K562 (cell line): ENCODE measurements around the gene TPBGL. TPM values are rescaled to one million over a fixed set of nuclear protein-coding genes. Genes with fewer than 3 reads are reported as not detected.

ENCODE experiments used
- ATAC-seq: fragments of 200-7000 bp; cut with Tn5 transposase; 3 replicates; pipeline ENCODE4 v1.9.1; 2020; ENCODE audit warnings: moderate library complexity
- BruUV-seq: library from RNA; stranded (reverse); fragments of 400-500 nt; replicated peaks from 2 replicates; lab custom pipeline; 2021; lab: Mats Ljungman, UMichigan
- CTCF ChIA-PET: fragments of 300-600 bp; formaldehyde crosslinking; extraction: SDS; loops from one replicate; lab custom pipeline; 2021; ENCODE audit warnings: low intra/inter-chr PET ratio; lab: Yijun Ruan, JAX
- POLR2A ChIA-PET: fragments of 300-600, 350-650 bp; sonication (Branson Sonifier 250); formaldehyde crosslinking; extraction: SDS; loops from one replicate; lab custom pipeline; 2021; ENCODE audit warnings: antibody characterized with exemption, inconsistent platforms; lab: Yijun Ruan, JAX
- DNase-seq, 4 experiments: peaks; one replicate each; pipeline versions ENCODE4 v3.0.0 to v3.0.0-alpha.2; 2011 to 2018; ENCODE audit warnings: low spot score in 3 of 4, mixed read lengths in 3 of 4; ENCODE audit errors: extremely low read depth in 1 of 4
- FAIRE-seq: peaks from 2 replicates; lab custom pipeline; 2011; peaks lifted over from hg19 to GRCh38; lab: Jason Lieb, UNC
- H2AFZ ChIP-seq: 2 replicates; pipeline ENCODE4 v1.6.0; 2011; ENCODE audit warnings: low read depth, low read length, control low read depth, inconsistent platforms
- H3K27ac ChIP-seq: fragments of 200-600 bp; 3 replicates; pipeline ENCODE4 v1.8.0; 2011; ENCODE audit warnings: low read depth, mild to moderate bottlenecking, control low read depth, inconsistent platforms, low read length, moderate library complexity, mixed read lengths; ENCODE audit errors: extremely low read depth
- H3K27me3 ChIP-seq, 2 experiments: fragments of 300-600 bp in 1 of 2; 2 replicates in 1 of 2; 3 replicates in 1 of 2; pipeline versions ENCODE4 v1.6.0 to v1.8.0; 2011; ENCODE audit warnings: inconsistent platforms in 2 of 2, low read length in 2 of 2, mild to moderate bottlenecking in 1 of 2, mixed read lengths in 1 of 2, moderate library complexity in 1 of 2; ENCODE audit not compliant: control insufficient read depth in 2 of 2, insufficient read depth in 2 of 2
- H3K36me3 ChIP-seq: fragments of 300-600 bp; 3 replicates; pipeline ENCODE4 v1.8.0; 2011; ENCODE audit warnings: mild to moderate bottlenecking, low read length, inconsistent platforms; ENCODE audit not compliant: control insufficient read depth, insufficient read depth
- H3K4me1 ChIP-seq, 2 experiments: fragments of 200-600 bp in 1 of 2; replicated peaks in 1 of 2; 2 replicates in 1 of 2; 3 replicates in 1 of 2; pipeline versions ENCODE4 v1.5.1 to v1.8.0; 2011; ENCODE audit warnings: inconsistent platforms in 2 of 2, low read length in 2 of 2, mild to moderate bottlenecking in 1 of 2, mixed read lengths in 1 of 2, moderate library complexity in 1 of 2; ENCODE audit not compliant: control insufficient read depth in 2 of 2, insufficient read depth in 2 of 2
- H3K4me2 ChIP-seq: 2 replicates; pipeline ENCODE4 v1.6.1; 2011; ENCODE audit warnings: low read length, control low read depth, inconsistent platforms, mixed read lengths; ENCODE audit not compliant: insufficient read depth
- H3K4me3 ChIP-seq: fragments of 200-600 bp; sonication (generic), shearing (Covaris generic); 2 replicates; pipeline ENCODE4 v1.5.1; 2016; ENCODE audit warnings: control low read depth, inconsistent platforms
- H3K79me2 ChIP-seq: fragments of 200-600 bp; 3 replicates; pipeline ENCODE4 v1.8.0; 2011; ENCODE audit warnings: low read length, inconsistent platforms; ENCODE audit not compliant: control insufficient read depth, insufficient read depth
- H3K9ac ChIP-seq, 2 experiments: 2 replicates each; pipeline versions ENCODE4 v1.6.0 to v1.6.1; 2011; ENCODE audit warnings: low read depth in 2 of 2, low read length in 2 of 2, control low read depth in 1 of 2, inconsistent platforms in 1 of 2, mild to moderate bottlenecking in 1 of 2, mixed read lengths in 1 of 2; ENCODE audit not compliant: insufficient read depth in 1 of 2
- H3K9me1 ChIP-seq: one replicate; pipeline ENCODE4 v1.6.0; 2011; ENCODE audit warnings: inconsistent platforms, mild to moderate bottlenecking, low read length, moderate library complexity; ENCODE audit not compliant: control insufficient read depth, insufficient read depth
- H3K9me3 ChIP-seq: replicated peaks from 2 replicates; pipeline ENCODE4 v1.5.1; 2011; ENCODE audit warnings: low read depth, low read length, inconsistent platforms; ENCODE audit not compliant: control insufficient read depth, insufficient read depth
- H4K20me1 ChIP-seq: replicated peaks from 2 replicates; pipeline ENCODE4 v1.6.1; 2011; ENCODE audit warnings: low read length, inconsistent platforms, mixed read lengths; ENCODE audit not compliant: control insufficient read depth, insufficient read depth
- BACH1 ChIP-seq: fragments of 200-800 bp; sonication (Bioruptor generic); IDR thresholded peaks from 2 replicates; pipeline ENCODE4 v1.6.1; 2016; ENCODE audit warnings: missing genetic modification characterization, missing compliant biosample characterization
- BDP1 ChIP-seq: IDR thresholded peaks from 3 replicates; pipeline ENCODE4 v1.6.1; 2011; ENCODE audit not compliant: insufficient read length, insufficient read depth
- DPF2 ChIP-seq: fragments of 450-650 bp; IDR thresholded peaks from 2 replicates; pipeline ENCODE4 v1.6.1; 2016
- HDAC6 ChIP-seq: IDR thresholded peaks from 2 replicates; pipeline ENCODE4 v1.6.1; 2012; ENCODE audit warnings: low read depth, mild to moderate bottlenecking, control low read depth, inconsistent platforms, low read length, moderate library complexity
- PHF8 ChIP-seq: fragments of 200-600 bp; sonication (generic); IDR thresholded peaks from 2 replicates; pipeline ENCODE4 v1.6.1; 2012; ENCODE audit warnings: mixed run types, mild to moderate bottlenecking, inconsistent platforms, low read length, moderate library complexity, borderline replicate concordance
- PHTF2 ChIP-seq: fragments of 250-450 bp; sonication (Bioruptor Pico); IDR thresholded peaks from 2 replicates; pipeline ENCODE4 v1.5.0; 2021; ENCODE audit warnings: mild to moderate bottlenecking
- RAD21 ChIP-seq, 2 experiments: fragments of 250-450 bp in 1 of 2; fragments of 450-650 bp in 1 of 2; sonication (Bioruptor Pico) in 1 of 2; formaldehyde crosslinking in 1 of 2; IDR thresholded peaks in 1 of 2; conservative IDR thresholded peaks in 1 of 2; 2 replicates each; pipeline versions ENCODE4 v1.4.0 to v1.8.0; 2020 to 2022; ENCODE audit warnings: mild to moderate bottlenecking in 2 of 2, moderate library complexity in 1 of 2
- SAFB2 ChIP-seq: fragments of 200-400 bp; formaldehyde crosslinking; IDR thresholded peaks from 2 replicates; pipeline ENCODE4 v1.6.1; 2018; ENCODE audit warnings: borderline replicate concordance, low read length, low read depth, moderate library complexity; ENCODE audit not compliant: severe bottlenecking
- ZBTB8A ChIP-seq: fragments of 450-650 bp; IDR thresholded peaks from 2 replicates; pipeline ENCODE4 v1.6.1; 2018; ENCODE audit warnings: mild to moderate bottlenecking, moderate library complexity; ENCODE audit not compliant: partially characterized antibody
- ZNF124 ChIP-seq: sonication (generic); formaldehyde crosslinking; IDR thresholded peaks from 2 replicates; pipeline ENCODE4 v1.8.1; 2022; ENCODE audit warnings: missing genetic modification reagents
- ZNF143 ChIP-seq: sonication (generic); formaldehyde crosslinking; IDR thresholded peaks from 2 replicates; pipeline ENCODE4 v1.9.0; 2022; ENCODE audit warnings: mild to moderate bottlenecking, missing genetic modification reagents
- ZNF408 ChIP-seq: fragments of 250-450 bp; sonication (Bioruptor Pico); IDR thresholded peaks from 2 replicates; pipeline ENCODE4 v1.4.0; 2020; ENCODE audit warnings: low read depth, mild to moderate bottlenecking, moderate library complexity
- ZNF445 ChIP-seq: fragments of 250-450 bp; sonication (Bioruptor Pico); IDR thresholded peaks from 2 replicates; pipeline ENCODE4 v1.4.0; 2020; ENCODE audit warnings: low read depth, mild to moderate bottlenecking, moderate library complexity
- WGBS: fragments of 100-300 bp; shearing (Covaris generic); methylation state at CpG from one replicate; pipeline ENCODE4 v1.1.6; 2016; ENCODE audit warnings: low coverage, mixed read lengths; ENCODE audit not compliant: insufficient coverage; ENCODE audit errors: missing lambda C conversion rate; 5-methylcytosine and 5-hydroxymethylcytosine counted together
- in situ Hi-C: fragments of 300-500 bp; cut with MboI; formaldehyde crosslinking; loops from 4 replicates; pipeline ENCODE4 v1.15.0; 2018; ENCODE audit warnings: inconsistent platforms, mixed read lengths
- intact Hi-C: fragments of 100-400 bp; cut with micrococcal nuclease; formaldehyde crosslinking; loops from 2 replicates; pipeline ENCODE4 v1.14.2; 2022
- polyA plus RNA-seq, 8 experiments: library from polyadenylated mRNA; depleted of rRNA in 4 of 8; stranded (reverse) in 5 of 8; unstranded in 3 of 8; fragments of >200 nt; fragmentation: Nextera tagmentation in 2 of 8; fragmentation: Illumina TruSeq in 1 of 8; extraction: Ambion mirVana in 2 of 8; extraction: Trizol in 1 of 8; gene quantifications; 2 replicates each; pipeline versions ENCODE4 v1.2.1 to v1.2.3, GENCODE V29; 2011 to 2014; ENCODE audit warnings: inconsistent platforms in 1 of 8, missing spikeins in 1 of 8
- total RNA-seq, 7 experiments: library from RNA; depleted of rRNA in 6 of 7; stranded (reverse); fragments of >200 nt in 6 of 7; fragmentation: Illumina TruSeq in 2 of 7; extraction: Trizol in 2 of 7; gene quantifications; 2 replicates each; pipeline versions ENCODE4 v1.2.1 to v1.2.3, GENCODE V29; 2011 to 2021; ENCODE audit warnings: low replicate concordance in 1 of 7
- TF ChIP-seq, protein P1 (sequence below): fragments of 450-650 bp; conservative IDR thresholded peaks from 2 replicates; pipeline ENCODE4 v1.6.1; 2016; ENCODE audit warnings: missing genetic modification characterization, low read depth, mild to moderate bottlenecking, missing compliant biosample characterization, moderate library complexity
- TF ChIP-seq, protein P2 (sequence below), 2 experiments: fragments of 250-450 bp in 1 of 2; fragments of 450-650 bp in 1 of 2; sonication (Bioruptor Pico) in 1 of 2; IDR thresholded peaks; 2 replicates each; pipeline versions ENCODE4 v1.6.1 to v1.8.0; 2016 to 2021; ENCODE audit warnings: mild to moderate bottlenecking in 2 of 2, moderate library complexity in 2 of 2, missing compliant biosample characterization in 1 of 2, missing genetic modification characterization in 1 of 2

TPBGL gene
- total and polyA plus RNA-seq, 9 of the 15 experiments (the other 6 are each of a cell fraction or from before 2014, with no cell fraction given), result 0.04 to 0.11 (median 0.06) TPM; not detected in 6

DNA sequence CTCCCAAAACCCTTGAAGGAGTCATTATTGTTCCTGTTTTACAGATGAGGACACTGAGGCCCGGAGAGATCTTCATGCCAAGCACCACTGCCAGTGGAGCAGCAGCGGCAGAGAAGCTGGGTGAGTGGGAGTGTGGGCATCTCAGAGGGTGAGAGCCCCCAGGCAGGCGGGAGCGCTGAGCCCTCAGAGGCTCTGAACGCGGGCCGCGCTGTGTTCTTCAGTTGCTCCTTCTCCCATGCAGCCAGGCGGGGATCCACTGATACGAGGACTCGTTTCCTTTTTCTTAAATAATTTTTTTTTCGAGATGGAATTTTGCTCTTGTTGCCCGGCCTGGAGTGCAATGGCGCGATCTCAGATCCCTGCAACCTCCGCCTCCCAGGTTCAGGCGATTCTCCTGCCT is 47.0 kb downstream of the TPBGL start:
- H3K4me3 ChIP-seq, result no peak overlapping the region
- in situ Hi-C loops, result no loop called here
- BruUV-seq, result no TSS peak
- no peaks in the 10 kb centered on the region for H3K27me3 ChIP-seq
- peaks cover 7% of the 10 kb centered on the region for H3K9me1 ChIP-seq
- no peaks in the 10 kb centered on the region for H3K9me3 ChIP-seq
- TF ChIP-seq HDAC6 (no peak), ZNF124 (CRISPR knock-in tag) (no peak), BDP1 (no peak), DPF2 (no peak)
- intact Hi-C loops, result no loop called here
- peaks cover 0 to 15% of the 10 kb centered on the region in 2 experiments; a peak in 3 of 5 replicates for H3K4me1 ChIP-seq
- peaks cover 46% of the 10 kb centered on the region; the same call in 1 of the 3 replicates for H3K36me3 ChIP-seq
- H3K79me2 ChIP-seq, result no peaks in the 10 kb centered on the region; the same call in 2 of the 3 replicates
- peaks cover 5% of the 10 kb centered on the region; the same call in 1 of the 2 replicates for H4K20me1 ChIP-seq
- DNase-seq (no peak), FAIRE-seq (no peak), ATAC-seq (no peak)
- H3K27ac ChIP-seq, result no peak overlapping the region
- ChIA-PET CTCF (no interaction called here), POLR2A (interaction anchor here (0.7 kb wide), 1 partner anchor 845 kb away, joined by 4 read pairs; no protein-coding TSS in a partner anchor)
- 89% methylated on average over 10 of the region's 17 CpGs for WGBS
- no peak overlapping the region for H3K4me2 ChIP-seq
- H2AFZ ChIP-seq, result no peak overlapping the region
- H3K9ac ChIP-seq, result no peak overlapping the region

DNA sequence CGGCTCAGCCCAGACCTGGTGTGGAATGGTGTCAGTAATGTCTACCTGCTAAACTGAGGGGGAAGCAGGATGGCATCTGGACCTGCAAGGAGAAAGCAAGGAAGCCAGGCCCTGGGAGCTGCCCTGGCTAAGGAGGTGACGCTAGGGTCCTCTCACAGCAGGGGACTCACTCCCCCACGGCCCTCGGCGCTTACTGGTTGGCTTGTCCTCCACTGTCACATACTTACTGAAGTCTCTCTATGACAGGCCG is 48.9 kb downstream of the TPBGL start:
- Histone ChIP-seq H3K9me1 (peaks cover 7% of the 10 kb centered on the region), H3K4me3 (no peak overlapping the region), H3K36me3 (peaks cover 31% of the 10 kb centered on the region; the same call in 1 of the 3 replicates), H3K9me3 (no peaks in the 10 kb centered on the region), H3K27me3 (no peaks in the 10 kb centered on the region), H3K79me2 (no peaks in the 10 kb centered on the region; the same call in 2 of the 3 replicates), H3K4me1 (peaks cover 4 to 10% of the 10 kb centered on the region in 2 experiments; a peak in 3 of 5 replicates), H4K20me1 (0 out of 2 replicates have a peak, but pooled peaks cover 5% of the 10 kb centered on the region), H3K9ac (peak overlapping the region in 1 of 2 experiments; percentile 49; a peak in 1 of 4 replicates), H2AFZ (no peak overlapping the region), H3K4me2 (no peak overlapping the region), H3K27ac (no peak overlapping the region)
- in situ Hi-C loops, result no loop called here
- POLR2A ChIA-PET, result no interaction called here
- FAIRE-seq (no peak), ATAC-seq (no peak; the same call in 2 of the 3 replicates), DNase-seq (no peak)
- intact Hi-C loops, result no loop called here
- CTCF ChIA-PET, result no interaction called here
- 72% methylated on average over 6 of the region's 6 CpGs for WGBS
- BruUV-seq, result no TSS peak
- no peak for TF ChIP-seq PHTF2 (CRISPR knock-in tag)
- TF ChIP-seq RAD21 (CRISPR knock-in tag; conservative IDR thresholded peaks at IDR 0.05 in 1 of 2, IDR thresholded peaks at IDR 0.05 in 1 of 2), result no peak
- no peak for TF ChIP-seq PHF8
- no peak for TF ChIP-seq ZNF445
- TF ChIP-seq, protein P1, sequence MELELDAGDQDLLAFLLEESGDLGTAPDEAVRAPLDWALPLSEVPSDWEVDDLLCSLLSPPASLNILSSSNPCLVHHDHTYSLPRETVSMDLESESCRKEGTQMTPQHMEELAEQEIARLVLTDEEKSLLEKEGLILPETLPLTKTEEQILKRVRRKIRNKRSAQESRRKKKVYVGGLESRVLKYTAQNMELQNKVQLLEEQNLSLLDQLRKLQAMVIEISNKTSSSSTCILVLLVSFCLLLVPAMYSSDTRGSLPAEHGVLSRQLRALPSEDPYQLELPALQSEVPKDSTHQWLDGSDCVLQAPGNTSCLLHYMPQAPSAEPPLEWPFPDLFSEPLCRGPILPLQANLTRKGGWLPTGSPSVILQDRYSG (tag), result no peak
- TF ChIP-seq, protein P2, sequence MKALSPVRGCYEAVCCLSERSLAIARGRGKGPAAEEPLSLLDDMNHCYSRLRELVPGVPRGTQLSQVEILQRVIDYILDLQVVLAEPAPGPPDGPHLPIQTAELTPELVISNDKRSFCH (CRISPR knock-in tag; IDR thresholded peaks at IDR 0.05), result no peak
- TF ChIP-seq, protein P2 (tag; IDR thresholded peaks at IDR 0.05), result no peak
- no peak for TF ChIP-seq SAFB2
- TF ChIP-seq ZNF408, result no peak
- no peak for TF ChIP-seq BACH1 (tag)
- TF ChIP-seq ZBTB8A, result no peak
- no peak for TF ChIP-seq ZNF143 (CRISPR knock-in tag)
